HepG2 (cell line): ENCODE measurements around the gene AEBP1. TPM values are rescaled to one million over a fixed set of nuclear protein-coding genes. Genes with fewer than 3 reads are reported as not detected.

ENCODE experiments used
- ADNP ChIP-seq: sonication (generic); formaldehyde crosslinking; IDR thresholded peaks from 2 replicates; pipeline ENCODE4 v1.4.0; 2020; ENCODE audit warnings: missing genetic modification reagents
- ATF1 ChIP-seq: IDR thresholded peaks from 2 replicates; pipeline ENCODE4 v1.6.1; 2016; ENCODE audit warnings: mild to moderate bottlenecking, control low read depth
- ATF2 ChIP-seq: sonication (generic); formaldehyde crosslinking; IDR thresholded peaks from 2 replicates; pipeline ENCODE4 v1.4.0; 2020; ENCODE audit warnings: missing genetic modification reagents
- BHLHE40 ChIP-seq: IDR thresholded peaks from 2 replicates; pipeline ENCODE4 v1.6.1; 2011; ENCODE audit warnings: low read length, improper control_type of control experiment
- CBX1 ChIP-seq: IDR thresholded peaks from one replicate; pipeline ENCODE4 v1.6.1; 2016; ENCODE audit warnings: antibody characterized with exemption, low read depth
- CSRNP2 ChIP-seq: sonication (generic); formaldehyde crosslinking; conservative IDR thresholded peaks from 2 replicates; pipeline ENCODE4 v1.8.0; 2022; ENCODE audit warnings: low read depth, missing genetic modification reagents
- CTCF ChIP-seq: sonication (generic); formaldehyde crosslinking; IDR thresholded peaks from 2 replicates; pipeline ENCODE4 v1.5.0; 2020; ENCODE audit warnings: mild to moderate bottlenecking, missing genetic modification reagents, moderate library complexity
- DRAP1 ChIP-seq: IDR thresholded peaks from 2 replicates; pipeline ENCODE4 v1.6.1; 2016; ENCODE audit warnings: missing genetic modification reagents, missing compliant biosample characterization
- ELF3 ChIP-seq: IDR thresholded peaks from 2 replicates; pipeline ENCODE4 v1.6.1; 2016; ENCODE audit warnings: missing genetic modification reagents, missing compliant biosample characterization
- HDAC6 ChIP-seq: fragments of 200-600 bp; sonication (generic); IDR thresholded peaks from 2 replicates; pipeline ENCODE4 v1.7.0; 2017; ENCODE audit warnings: mild to moderate bottlenecking, antibody characterized with exemption, low read length, low read depth
- HOXA7 ChIP-seq: sonication (generic); formaldehyde crosslinking; IDR thresholded peaks from 2 replicates; pipeline ENCODE4 v1.8.1; 2022; ENCODE audit warnings: mild to moderate bottlenecking, missing genetic modification reagents, moderate library complexity
- KLF9 ChIP-seq: IDR thresholded peaks from 2 replicates; pipeline ENCODE4 v1.6.1; 2016; ENCODE audit warnings: low read depth
- MTA1 ChIP-seq: sonication (generic); formaldehyde crosslinking; IDR thresholded peaks from 2 replicates; pipeline ENCODE4 v1.4.0; 2020; ENCODE audit warnings: missing genetic modification reagents, mild to moderate bottlenecking, borderline replicate concordance
- PPARG ChIP-seq: conservative IDR thresholded peaks from 2 replicates; pipeline ENCODE4 v1.6.1; 2016; ENCODE audit warnings: missing biosample characterization, missing genetic modification reagents
- RFX3 ChIP-seq: IDR thresholded peaks from 2 replicates; pipeline ENCODE4 v1.6.1; 2016; ENCODE audit warnings: missing biosample characterization, missing genetic modification reagents
- SIN3A ChIP-seq: IDR thresholded peaks from 2 replicates; pipeline ENCODE4 v1.6.1; 2011; ENCODE audit warnings: low read depth, mild to moderate bottlenecking, control low read depth, low read length, borderline replicate concordance
- YEATS2 ChIP-seq: sonication (generic); formaldehyde crosslinking; IDR thresholded peaks from 2 replicates; pipeline ENCODE4 v1.4.0; 2020; ENCODE audit warnings: missing genetic modification reagents, borderline replicate concordance
- ZNF138 ChIP-seq: sonication (generic); formaldehyde crosslinking; IDR thresholded peaks from 2 replicates; pipeline ENCODE4 v1.5.0; 2020; ENCODE audit warnings: mild to moderate bottlenecking, low read depth, missing genetic modification reagents
- ZNF343 ChIP-seq: sonication (generic); formaldehyde crosslinking; IDR thresholded peaks from 2 replicates; pipeline ENCODE4 v1.4.0; 2020; ENCODE audit warnings: mild to moderate bottlenecking, missing genetic modification reagents
- ZNF512 ChIP-seq: sonication (generic); formaldehyde crosslinking; IDR thresholded peaks from 2 replicates; pipeline ENCODE4 v1.4.0; 2020; ENCODE audit warnings: mild to moderate bottlenecking, missing genetic modification reagents
- ZNF563 ChIP-seq: sonication (generic); formaldehyde crosslinking; IDR thresholded peaks from 2 replicates; pipeline ENCODE4 v1.8.0; 2022; ENCODE audit warnings: mild to moderate bottlenecking, moderate library complexity, missing genetic modification reagents
- ZNF660 ChIP-seq: sonication (generic); formaldehyde crosslinking; IDR thresholded peaks from 2 replicates; pipeline ENCODE4 v1.5.1; 2020; ENCODE audit warnings: mild to moderate bottlenecking, low read depth, missing genetic modification reagents, borderline replicate concordance
- ZNF670 ChIP-seq: sonication (generic); formaldehyde crosslinking; IDR thresholded peaks from 2 replicates; pipeline ENCODE4 v1.8.0; 2022; ENCODE audit warnings: mild to moderate bottlenecking, missing genetic modification reagents, borderline replicate concordance
- ZNF740 ChIP-seq: sonication (generic); formaldehyde crosslinking; IDR thresholded peaks from 2 replicates; pipeline ENCODE4 v1.4.0; 2020; ENCODE audit warnings: missing genetic modification reagents
- polyA plus RNA-seq, 8 experiments: library from polyadenylated mRNA; depleted of rRNA in 3 of 8; stranded (reverse) in 7 of 8; unstranded in 1 of 8; fragments of >200 nt; fragmentation: Illumina TruSeq in 4 of 8; extraction: Trizol in 4 of 8; gene quantifications; 2 replicates each; pipeline versions ENCODE4 v1.2.1 to v1.2.3, GENCODE V29; 2011 to 2016; ENCODE audit warnings: low read depth in 4 of 8, missing spikeins in 1 of 8, mixed read lengths in 1 of 8; ENCODE audit not compliant: insufficient read depth in 1 of 8
- total RNA-seq, 5 experiments: library from RNA; depleted of rRNA; stranded (reverse); fragments of >200 nt; fragmentation: Illumina TruSeq; extraction: Trizol; gene quantifications; 2 replicates each; pipeline ENCODE4 v1.2.3, GENCODE V29; 2016; ENCODE audit warnings: low read depth in 1 of 5

AEBP1 gene
- total and polyA plus RNA-seq, 2 of the 13 experiments (the other 11 are each of a cell fraction or from before 2014, with no cell fraction given) = 0.22 to 0.55 TPM

- TF ChIP-seq ATF2 (CRISPR knock-in tag) = no peak
- TF ChIP-seq HOXA7 (CRISPR knock-in tag) = no peak
- TF ChIP-seq ZNF740 (CRISPR knock-in tag) = no peak
- no peak for TF ChIP-seq ZNF343 (CRISPR knock-in tag)
- TF ChIP-seq CSRNP2 = no peak
- no peak for TF ChIP-seq RFX3 (CRISPR knock-in tag)
- no peak for TF ChIP-seq ATF1 (CRISPR knock-in tag)
- no peak for TF ChIP-seq ZNF512 (CRISPR knock-in tag)
- TF ChIP-seq PPARG (CRISPR knock-in tag) = 0 out of 2 replicates have a peak, but pooled peaks have one; percentile 34
- 0 out of 2 replicates have a peak, but pooled peaks have one; percentile 18 for TF ChIP-seq ELF3 (CRISPR knock-in tag)
- TF ChIP-seq ZNF563 (CRISPR knock-in tag) = peak; percentile 14; the same call in 1 of the 2 replicates
- TF ChIP-seq ZNF138 (CRISPR knock-in tag) = no peak
- TF ChIP-seq MTA1 (CRISPR knock-in tag) = no peak
- no peak for TF ChIP-seq YEATS2
- TF ChIP-seq HDAC6 = no peak
- TF ChIP-seq DRAP1 = no peak
- TF ChIP-seq BHLHE40 = 0 out of 2 replicates have a peak, but pooled peaks have one; percentile 16
- TF ChIP-seq CBX1 = no peak
- TF ChIP-seq CTCF (CRISPR knock-in tag) = no peak
- TF ChIP-seq KLF9 = no peak
- TF ChIP-seq SIN3A = peak; percentile 55; the same call in 1 of the 2 replicates
- no peak for TF ChIP-seq ZNF670 (CRISPR knock-in tag)
- TF ChIP-seq ADNP = no peak
- no peak for TF ChIP-seq ZNF660
Observed at GRCh38 chr7:44082541-44083207, 21.5 kb upstream of the AEBP1 start (continued).
